ENCODE results near the gene CCDC68. TPM values are rescaled to one million over a fixed set of nuclear protein-coding genes. Genes with fewer than 3 reads are reported as not detected.

The CCDC68 gene
- total RNA-seq, 4 donors from 2014 or later: 1.1 to 1.5 (median 1.3) TPM

GRCh38 chr18:54872681-54873080 is 86.6 kb downstream of the CCDC68 start:
- 93 to 96% methylated on average over 1 of the region's 1 CpG for WGBS, 2 donors
- TF ChIP-seq CTCF (IDR thresholded peaks at IDR 0.05) (no peak), POLR2A (IDR thresholded peaks at IDR 0.05) (no peak)
- H3K4me3 ChIP-seq (ENCODE audit: low read depth, poor library complexity, severe bottlenecking): no peak overlapping the region
- intact Hi-C loops (cut with DNase I; ENCODE audit: low total_unique reads): no loop called here
- no peak for DNase-seq (ENCODE audit: low spot score in 2 of 2)

- H3K4me3 ChIP-seq (ENCODE audit: low read depth, poor library complexity, severe bottlenecking): no peak overlapping the region
- DNase-seq (ENCODE audit: low spot score in 2 of 2): no peak
- TF ChIP-seq CTCF (IDR thresholded peaks at IDR 0.05) (no peak), POLR2A (IDR thresholded peaks at IDR 0.05) (no peak)
- intact Hi-C loops (cut with DNase I; ENCODE audit: low total_unique reads): no loop called here
- WGBS, 2 donors: 57 to 63% methylated on average over 6 of the region's 6 CpGs
Measured at GRCh38 chr18:54871231-54871630, 88.0 kb downstream of the CCDC68 start.

- no peak overlapping the region for H3K4me3 ChIP-seq (ENCODE audit: low read depth, poor library complexity, severe bottlenecking)
- no peak for DNase-seq (ENCODE audit: low spot score in 2 of 2)
- intact Hi-C loops (cut with DNase I; ENCODE audit: low total_unique reads): no loop called here
- 82 to 89% methylated on average over 5 of the region's 5 CpGs for WGBS, 2 donors
- TF ChIP-seq CTCF (IDR thresholded peaks at IDR 0.05): no peak
- TF ChIP-seq POLR2A (IDR thresholded peaks at IDR 0.05): no peak
Measured at GRCh38 chr18:54867131-54867530, 92.1 kb downstream of the CCDC68 start.

GRCh38 chr18:54860941-54861340 is 98.3 kb downstream of the CCDC68 start:
- 26 to 38% methylated on average over 1 of the region's 1 CpG for WGBS, 2 donors
- no peak for TF ChIP-seq POLR2A (IDR thresholded peaks at IDR 0.05)
- TF ChIP-seq CTCF (IDR thresholded peaks at IDR 0.05): no peak
- intact Hi-C loops (cut with DNase I; ENCODE audit: low total_unique reads): no loop called here
- H3K4me3 ChIP-seq (ENCODE audit: low read depth, poor library complexity, severe bottlenecking): no peak overlapping the region
- no peak for DNase-seq (ENCODE audit: low spot score in 2 of 2)

- no peak for TF ChIP-seq POLR2A (IDR thresholded peaks at IDR 0.05)
- no peak for TF ChIP-seq CTCF (IDR thresholded peaks at IDR 0.05)
- DNase-seq (ENCODE audit: low spot score in 2 of 2): no peak
- intact Hi-C loops (cut with DNase I; ENCODE audit: low total_unique reads): no loop called here
- WGBS, 2 donors: 76 to 77% methylated on average over 9 of the region's 9 CpGs
- H3K4me3 ChIP-seq (ENCODE audit: low read depth, poor library complexity, severe bottlenecking): no peak overlapping the region
Measured at GRCh38 chr18:54859667-54860421, 99.4 kb downstream of the CCDC68 start.

GRCh38 chr18:54857499-54857898 is 101.8 kb downstream of the CCDC68 start:
- DNase-seq (ENCODE audit: low spot score in 2 of 2): no peak
- TF ChIP-seq POLR2A (IDR thresholded peaks at IDR 0.05) (no peak), CTCF (IDR thresholded peaks at IDR 0.05) (no peak)

More at GRCh38 chr18:54857499-54857898, 101.8 kb downstream of the CCDC68 start:
- WGBS, 2 donors: 85 to 90% methylated on average over 3 of the region's 3 CpGs
- intact Hi-C loops (cut with DNase I; ENCODE audit: low total_unique reads): no loop called here
- no peak overlapping the region for H3K4me3 ChIP-seq (ENCODE audit: low read depth, poor library complexity, severe bottlenecking)

All from lower leg skin (tissue), 4 donors.